ENCODE results near the gene TRPV2.

The TRPV2 gene

DNA sequence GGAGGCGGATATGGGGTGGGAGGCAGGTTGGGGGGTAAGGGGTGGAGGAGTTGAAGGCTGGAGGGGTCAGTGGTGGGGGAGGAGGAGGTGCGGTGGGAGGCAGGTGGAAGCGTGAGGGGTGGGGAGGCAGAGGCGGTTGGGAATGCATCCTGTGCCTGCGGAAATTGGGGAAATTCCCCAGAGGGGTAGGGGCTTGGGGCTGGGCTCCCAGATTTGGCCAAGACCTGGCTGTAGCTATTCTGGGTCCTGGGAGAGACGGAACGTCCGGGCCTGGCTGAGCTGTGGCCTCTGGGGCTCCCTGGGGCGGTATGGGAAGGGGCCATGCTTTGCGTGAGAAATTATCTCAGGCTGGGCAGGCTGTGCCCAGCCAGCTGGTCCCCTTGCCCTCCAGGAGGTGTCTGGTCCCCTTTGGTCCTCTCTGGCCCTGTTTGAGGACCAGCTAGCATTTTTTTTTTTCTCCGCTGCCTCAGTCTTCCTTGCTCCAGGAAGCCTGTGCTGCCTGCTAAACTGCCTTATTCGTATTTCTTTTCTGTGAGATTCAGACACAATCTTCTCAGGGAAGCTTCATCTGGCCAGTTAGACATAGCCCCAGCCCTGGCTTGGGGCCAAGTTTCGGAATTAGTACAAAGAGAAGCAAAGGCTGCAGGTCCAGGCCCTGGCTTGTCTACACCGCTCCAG is 7.3 kb upstream of the TRPV2 start:
- peak in 10 of 14 donors; percentile 16 to 57 (median 37) for DNase-seq

DNA sequence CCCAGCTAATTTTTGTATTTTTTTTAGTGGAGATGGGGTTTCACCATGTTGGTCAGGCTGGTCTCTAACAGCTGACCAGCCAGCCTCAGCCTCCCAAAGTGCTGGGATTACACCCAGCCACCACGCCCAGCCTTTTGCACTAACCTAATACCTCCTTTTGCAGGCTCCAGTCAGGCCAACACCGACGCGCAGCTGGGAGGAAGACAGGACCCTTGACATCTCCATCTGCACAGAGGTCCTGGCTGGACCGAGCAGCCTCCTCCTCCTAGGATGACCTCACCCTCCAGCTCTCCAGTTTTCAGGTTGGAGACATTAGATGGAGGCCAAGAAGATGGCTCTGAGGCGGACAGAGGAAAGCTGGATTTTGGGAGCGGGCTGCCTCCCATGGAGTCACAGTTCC is 2.0 kb downstream of the TRPV2 start:
- DNase-seq = no peak

DNA sequence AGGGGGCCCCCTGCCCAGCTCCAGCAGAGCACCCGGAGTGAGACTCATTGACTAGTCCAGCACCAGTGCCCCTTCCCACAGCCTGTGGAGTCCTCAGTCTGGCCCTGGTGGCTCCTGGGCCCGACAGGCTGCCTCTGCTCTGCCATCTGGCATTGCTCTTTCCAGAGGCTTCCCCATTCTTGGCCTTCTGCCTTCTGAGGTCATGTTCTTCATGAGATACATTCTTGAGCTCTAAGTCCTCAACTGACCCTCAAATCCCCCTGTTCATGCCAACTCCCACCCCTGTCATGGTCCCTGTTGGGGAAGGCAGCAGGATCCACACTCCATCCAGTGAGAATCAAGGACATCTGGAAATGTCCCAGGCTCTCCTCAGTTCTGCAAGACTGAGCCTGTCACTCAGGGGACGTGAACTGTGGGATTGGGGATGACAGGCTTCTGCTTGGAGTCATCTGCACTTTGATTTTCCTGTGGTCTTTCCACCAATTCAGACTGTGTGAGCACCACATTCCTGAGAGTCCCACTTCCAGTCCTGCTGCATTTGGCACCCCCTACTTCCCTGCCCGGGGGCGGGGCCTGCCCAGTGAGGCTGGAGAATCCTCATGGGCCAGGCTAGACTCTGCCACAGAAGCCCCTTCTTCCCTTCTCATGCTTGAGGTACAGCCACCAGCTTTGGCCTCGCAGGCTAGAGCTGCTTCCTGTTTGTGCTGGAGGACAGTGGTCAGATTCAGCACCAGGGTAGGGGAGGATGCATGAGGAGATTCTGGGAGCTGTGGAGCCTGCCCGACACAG is 2.7 kb downstream of the TRPV2 start:
- DNase-seq = no peak

DNA sequence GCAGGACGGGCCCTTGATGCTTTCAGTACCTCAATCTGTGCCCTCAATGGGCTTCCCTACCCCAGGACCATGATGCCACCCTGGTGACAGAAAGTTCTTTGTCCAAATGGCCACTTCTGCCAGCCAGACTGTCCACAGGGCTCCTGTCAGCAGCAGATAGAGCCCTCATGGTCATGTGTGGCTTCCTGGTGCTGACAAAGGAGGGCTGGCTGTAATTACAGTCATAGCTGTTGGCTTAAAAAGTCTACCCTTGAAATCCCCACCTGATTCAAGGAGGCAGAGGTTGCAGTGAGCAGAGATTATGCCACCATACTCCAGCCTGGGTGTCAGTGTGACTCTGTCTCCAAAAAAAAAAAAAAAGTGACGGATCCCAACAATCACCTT is 3.3 kb downstream of the TRPV2 start:
- no peak for DNase-seq

DNA sequence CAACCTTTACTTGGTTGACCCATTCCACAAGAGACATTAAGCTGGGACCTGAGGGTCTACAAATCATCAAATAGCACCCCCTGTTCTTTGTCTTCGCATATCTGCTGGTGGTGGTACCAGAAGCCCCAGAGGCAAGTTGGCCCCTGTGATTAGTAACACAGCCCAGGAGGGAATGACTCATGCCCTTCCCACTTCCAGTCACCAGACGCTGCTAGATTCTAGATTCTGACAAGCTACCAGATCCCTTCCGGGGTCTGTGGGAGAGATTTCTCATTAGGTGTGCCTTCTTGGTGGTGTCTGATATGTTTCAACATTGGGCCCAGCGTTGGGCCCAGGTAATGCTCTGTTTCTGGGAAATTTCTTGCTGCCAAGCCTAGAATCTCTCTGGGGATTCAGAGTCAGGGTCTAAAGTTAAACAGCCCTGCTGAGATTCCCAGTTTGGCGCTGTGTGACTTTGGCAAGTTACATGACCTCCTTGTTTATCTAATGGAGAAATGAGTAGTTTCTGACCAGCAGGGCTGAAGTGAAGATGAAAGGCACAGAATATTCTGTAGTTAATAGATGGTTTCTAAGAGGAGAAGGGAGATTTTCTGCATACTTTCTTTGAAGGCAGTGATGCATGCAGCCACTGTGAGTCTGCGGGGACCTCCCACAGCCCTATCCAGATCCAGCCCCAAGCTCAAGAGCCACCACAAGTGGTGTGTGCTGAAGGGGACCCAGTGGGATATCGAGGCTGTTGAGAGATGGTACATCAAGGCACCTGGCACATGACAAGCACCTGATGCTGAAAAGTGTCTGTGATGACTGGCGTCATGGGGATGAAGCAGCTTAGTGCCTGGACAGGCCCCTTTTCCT is 3.9 kb downstream of the TRPV2 start:
- DNase-seq = no peak

DNA sequence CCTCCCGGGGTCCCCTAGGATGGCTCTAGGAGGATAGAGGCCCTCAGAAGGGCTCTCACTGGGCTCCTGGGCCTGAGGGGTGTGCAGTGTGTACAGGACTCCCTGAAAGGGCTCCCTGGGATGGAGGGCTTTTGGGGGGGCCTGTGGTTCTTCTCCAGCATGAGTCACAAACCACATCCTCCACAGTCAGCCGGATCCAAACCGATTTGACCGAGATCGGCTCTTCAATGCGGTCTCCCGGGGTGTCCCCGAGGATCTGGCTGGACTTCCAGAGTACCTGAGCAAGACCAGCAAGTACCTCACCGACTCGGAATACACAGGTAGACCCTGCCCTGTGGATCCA is 4.5 kb downstream of the TRPV2 start:
- DNase-seq = no peak

DNA sequence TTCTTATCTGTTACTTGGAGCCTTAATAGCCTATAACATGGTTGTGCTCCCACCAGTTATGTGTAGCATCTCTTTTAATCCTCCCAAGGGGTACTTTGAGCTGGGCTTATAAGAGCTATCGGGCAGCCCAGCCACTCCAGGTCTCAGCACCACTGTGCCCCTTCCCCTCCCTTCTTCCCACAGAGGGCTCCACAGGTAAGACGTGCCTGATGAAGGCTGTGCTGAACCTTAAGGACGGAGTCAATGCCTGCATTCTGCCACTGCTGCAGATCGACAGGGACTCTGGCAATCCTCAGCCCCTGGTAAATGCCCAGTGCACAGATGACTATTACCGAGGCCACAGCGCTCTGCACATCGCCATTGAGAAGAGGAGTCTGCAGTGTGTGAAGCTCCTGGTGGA is 7.0 kb downstream of the TRPV2 start:
- DNase-seq = no peak

DNA sequence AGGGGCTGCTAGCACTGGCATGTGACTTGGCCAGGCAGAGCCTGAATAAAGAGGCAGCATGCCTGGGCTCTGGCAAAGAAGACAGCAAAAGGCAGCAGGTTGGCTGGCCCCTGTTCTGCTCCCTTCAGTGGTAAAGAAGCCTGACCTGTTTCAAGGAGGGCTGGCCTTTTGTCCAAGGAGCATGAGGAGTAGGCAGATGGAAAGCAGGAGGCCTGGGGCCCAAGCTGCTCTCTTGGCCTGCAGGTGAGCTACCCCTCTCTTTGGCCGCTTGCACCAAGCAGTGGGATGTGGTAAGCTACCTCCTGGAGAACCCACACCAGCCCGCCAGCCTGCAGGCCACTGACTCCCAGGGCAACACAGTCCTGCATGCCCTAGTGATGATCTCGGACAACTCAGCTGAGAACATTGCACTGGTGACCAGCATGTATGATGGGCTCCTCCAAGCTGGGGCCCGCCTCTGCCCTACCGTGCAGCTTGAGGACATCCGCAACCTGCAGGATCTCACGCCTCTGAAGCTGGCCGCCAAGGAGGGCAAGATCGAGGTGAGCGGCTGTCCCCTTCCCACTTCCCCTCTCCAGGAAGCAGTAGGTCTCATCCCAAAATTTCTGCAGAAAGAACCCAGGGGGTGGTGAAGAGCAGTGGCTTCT is 8.0 kb downstream of the TRPV2 start:
- peak in 1 of 14 donors; percentile 86 for DNase-seq

DNA sequence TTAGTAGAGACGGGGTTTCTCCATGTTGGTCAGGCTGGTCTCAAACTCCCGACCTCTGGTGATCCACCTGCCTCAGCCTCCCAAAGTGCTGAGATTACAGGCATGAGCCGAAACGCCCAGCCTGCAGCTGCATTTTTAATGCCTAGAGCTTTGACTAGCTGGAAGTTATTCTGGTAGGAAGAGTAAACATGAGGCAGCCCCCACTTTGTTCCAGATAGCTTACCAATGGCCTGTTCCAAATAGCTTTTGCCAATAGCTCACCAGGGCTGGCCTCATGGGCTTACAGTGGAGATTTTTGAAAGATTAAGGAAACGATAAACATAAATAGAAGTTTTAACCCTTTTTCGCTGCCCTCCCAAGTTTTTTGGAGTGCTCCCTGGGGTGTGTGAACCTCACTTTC is 9.8 kb downstream of the TRPV2 start:
- DNase-seq = no peak

DNA sequence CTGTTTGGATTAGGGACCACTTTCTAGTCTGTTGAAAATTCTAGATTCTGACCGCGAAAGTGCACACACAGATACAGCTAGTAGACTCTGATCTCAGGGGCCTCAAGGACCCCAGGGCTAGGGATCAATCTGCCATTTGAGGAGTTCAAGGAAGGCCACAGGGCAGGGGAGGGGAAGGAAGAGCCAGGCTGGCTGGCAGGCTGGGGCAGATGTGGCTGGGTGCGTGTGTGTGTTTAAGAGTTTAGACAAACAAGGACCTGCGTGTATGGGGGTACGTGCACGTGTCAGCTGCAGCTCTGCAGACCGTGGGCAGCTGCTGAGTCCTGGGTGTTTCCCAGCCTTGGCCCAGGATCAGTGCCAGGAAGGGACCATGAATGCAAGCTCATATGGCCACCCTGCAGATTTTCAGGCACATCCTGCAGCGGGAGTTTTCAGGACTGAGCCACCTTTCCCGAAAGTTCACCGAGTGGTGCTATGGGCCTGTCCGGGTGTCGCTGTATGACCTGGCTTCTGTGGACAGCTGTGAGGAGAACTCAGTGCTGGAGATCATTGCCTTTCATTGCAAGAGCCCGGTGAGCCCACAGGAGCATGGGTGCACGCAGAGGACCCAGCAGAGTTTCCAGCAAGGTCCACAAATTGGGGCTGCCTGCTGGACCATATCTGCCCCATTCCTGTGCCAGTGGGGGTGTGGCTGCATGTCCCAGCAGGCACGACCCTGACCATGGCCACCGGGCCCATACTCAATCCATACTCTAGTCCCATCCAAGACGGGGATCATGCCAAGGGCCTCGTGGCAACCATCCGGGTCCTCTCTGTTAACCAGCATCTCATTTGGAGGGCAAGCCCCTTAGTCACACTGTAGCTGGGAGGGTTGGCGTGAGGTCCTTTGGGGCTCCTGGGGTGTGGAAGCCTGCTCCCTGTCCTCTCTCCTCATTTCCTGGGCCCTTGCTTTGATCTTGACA is 10.6 kb downstream of the TRPV2 start:
- DNase-seq = no peak

DNA sequence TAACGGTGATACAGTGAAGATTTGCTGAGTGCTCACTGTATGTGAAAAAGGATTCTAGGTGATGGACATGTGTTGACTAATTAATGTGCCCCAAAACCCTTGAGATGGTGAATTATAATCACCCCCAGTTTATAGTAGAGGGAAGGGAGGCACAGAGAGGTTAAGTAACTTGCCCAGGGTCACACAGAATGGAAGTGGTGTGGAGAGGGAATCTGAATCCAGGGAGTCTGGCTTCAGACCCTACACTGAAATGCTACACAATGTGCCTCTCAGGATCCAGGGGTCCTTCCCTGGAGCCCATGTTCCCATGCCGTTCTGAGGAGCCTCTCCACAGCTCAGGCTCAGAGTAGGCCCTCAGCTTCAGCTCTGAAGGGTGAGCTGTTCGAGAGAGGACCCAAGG is 11.6 kb downstream of the TRPV2 start:
- DNase-seq = no peak

DNA sequence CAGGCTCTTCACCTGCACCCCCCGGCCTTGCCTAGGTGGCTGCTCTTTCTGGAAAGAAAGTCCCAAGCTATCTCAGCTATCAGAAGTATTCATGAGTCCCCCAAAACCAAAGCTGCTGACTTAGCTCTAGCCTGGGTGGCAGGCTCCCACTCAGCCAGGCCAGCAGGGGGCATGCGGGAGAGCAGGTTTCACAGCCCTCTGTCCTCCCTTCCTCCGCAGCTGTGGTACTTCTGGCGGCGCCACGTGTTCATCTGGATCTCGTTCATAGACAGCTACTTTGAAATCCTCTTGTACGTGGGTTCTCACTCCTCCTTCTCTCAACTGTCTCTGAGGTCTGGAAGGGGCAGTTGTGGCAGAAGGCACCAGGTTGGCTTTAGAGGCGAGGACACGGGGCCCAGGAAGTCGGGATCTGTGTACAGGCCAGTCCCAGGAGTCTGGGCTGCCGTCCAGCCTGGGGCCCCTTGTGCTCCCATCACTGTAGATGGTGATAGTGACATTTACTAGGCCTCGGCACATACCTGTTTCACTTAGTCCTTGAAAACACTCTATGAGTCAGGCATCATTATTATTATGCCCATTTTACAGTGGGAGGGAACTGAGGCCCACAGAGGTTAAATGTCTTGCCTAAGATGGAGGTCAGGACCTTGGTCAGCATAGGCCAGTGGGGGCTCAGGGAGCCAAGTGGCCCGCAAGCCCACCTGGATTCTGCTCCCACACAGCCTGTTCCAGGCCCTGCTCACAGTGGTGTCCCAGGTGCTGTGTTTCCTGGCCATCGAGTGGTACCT is 12.9 kb downstream of the TRPV2 start:
- peak in 5 of 14 donors; percentile 15 to 42 (median 28) for DNase-seq

DNA sequence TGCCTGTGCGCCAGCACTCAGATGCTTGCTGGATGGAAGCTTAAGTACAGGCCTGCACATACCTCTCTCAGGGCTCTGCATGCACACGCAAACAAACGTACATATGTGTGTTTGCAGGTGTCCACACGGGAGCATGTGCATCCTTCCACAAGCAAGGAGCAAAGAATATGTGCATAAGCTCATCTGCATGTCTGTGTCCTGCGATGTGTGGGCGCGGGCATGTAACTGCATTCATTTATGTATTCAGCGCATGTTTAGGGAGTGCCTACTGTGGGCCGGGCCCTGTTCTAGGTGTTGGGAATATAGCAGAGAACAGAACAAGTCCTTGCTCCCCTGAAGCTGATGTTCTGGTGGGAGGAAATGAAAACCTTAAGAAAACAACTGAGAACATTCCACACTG is 13.7 kb downstream of the TRPV2 start:
- DNase-seq = no peak

DNA sequence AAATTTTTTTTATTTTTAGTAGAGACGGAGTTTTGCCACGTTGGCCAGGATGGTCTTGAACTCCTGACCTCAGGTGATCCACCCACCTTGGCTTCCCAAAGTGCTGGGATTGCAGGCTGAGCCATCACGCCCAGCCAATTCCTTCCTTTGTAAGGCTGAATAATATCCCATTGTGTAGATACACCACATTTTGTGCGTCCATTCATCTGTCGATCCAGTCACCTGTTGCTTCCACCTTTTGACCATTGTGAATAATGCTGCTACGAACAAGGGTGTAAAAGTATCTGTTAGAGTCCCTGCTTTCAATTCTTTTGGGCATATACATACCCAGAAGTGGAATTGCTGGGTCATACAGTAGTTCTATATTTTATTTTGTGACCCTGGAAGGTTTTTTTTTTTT is 15.3 kb downstream of the TRPV2 start:
- DNase-seq = no peak

DNA sequence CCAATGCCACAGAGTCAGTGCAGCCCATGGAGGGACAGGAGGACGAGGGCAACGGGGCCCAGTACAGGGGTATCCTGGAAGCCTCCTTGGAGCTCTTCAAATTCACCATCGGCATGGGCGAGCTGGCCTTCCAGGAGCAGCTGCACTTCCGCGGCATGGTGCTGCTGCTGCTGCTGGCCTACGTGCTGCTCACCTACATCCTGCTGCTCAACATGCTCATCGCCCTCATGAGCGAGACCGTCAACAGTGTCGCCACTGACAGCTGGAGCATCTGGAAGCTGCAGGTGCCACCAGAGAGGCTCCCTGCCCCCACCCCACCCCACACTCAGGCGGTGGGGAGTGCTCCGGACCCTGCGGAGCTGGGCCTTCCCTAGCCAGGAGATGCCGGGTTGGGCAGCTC is 16.6 kb downstream of the TRPV2 start:
- DNase-seq = no peak

DNA sequence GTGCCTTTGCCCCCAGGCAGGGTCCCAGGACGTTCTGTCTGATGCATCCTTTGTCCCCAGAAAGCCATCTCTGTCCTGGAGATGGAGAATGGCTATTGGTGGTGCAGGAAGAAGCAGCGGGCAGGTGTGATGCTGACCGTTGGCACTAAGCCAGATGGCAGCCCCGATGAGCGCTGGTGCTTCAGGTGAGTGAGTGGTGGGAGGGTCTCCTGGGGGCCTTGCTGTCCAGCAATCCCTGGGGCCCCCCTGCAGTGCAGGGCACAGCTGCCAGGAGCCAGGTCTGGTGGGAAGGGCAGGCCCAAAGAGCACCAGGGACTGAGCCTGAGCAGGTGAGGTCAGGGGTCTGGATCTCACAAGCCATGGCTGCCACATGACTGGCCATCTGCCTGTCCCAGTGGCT is 18.1 kb downstream of the TRPV2 start:
- DNase-seq = no peak

DNA sequence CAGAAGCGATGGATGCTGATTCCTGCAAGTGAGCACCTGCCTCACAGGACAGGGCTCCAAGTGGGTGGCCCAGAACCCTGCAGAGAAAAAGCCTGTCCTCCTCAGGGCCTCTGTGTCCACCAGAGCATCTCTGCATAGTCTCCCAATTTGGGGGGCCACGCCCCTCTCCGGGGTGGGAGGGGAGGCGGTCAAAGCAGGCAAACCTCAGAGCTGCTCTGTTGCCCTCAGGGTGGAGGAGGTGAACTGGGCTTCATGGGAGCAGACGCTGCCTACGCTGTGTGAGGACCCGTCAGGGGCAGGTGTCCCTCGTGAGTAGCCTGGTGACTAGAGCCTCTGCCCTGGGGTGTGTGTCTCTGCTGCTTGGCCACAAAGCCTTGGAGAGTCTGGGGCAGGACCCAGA is 19.3 kb downstream of the TRPV2 start:
- no peak for DNase-seq

DNA sequence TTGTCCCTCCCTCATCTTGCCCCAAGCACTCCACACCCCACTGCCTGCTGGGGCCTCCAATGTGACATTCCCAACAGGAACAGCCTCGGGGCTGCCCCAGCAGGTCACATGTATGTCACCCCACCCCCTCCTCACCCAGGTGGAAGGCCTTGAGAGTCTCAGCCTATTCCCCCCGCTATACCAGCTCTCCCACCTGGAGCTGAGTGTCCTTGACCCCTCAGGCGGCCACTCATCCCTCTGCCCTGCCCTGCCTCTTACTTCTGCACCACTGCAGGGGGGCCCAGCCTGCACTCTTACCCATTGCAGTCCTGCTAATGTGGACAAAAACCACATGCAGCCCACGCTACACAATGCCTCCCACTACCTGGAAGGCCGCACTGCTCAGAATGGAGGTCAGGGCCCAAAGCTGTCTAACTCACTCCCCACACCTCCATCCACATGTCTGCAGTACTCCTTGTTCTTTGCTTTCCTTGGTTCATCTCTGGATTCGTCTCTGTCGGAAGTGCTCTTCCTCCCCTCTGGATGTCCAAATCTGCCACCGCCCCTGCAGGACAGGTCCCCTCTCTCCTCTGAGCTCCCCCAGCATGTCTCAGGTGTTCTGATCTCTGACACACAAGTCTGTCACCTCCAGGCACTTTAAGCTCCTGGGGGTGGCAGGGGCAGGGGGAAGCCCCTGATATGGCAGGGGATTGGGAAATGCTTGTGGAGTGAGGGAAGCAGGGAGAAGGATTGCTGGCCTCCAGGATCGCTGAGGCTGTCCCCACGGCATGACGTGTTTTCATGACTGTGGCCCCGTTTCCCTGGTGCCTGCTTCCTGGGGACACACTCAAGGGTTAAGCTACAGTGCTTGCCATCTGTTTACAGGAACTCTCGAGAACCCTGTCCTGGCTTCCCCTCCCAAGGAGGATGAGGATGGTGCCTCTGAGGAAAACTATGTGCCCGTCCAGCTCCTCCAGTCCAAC is 20.8 kb downstream of the TRPV2 start:
- DNase-seq = no peak

DNA sequence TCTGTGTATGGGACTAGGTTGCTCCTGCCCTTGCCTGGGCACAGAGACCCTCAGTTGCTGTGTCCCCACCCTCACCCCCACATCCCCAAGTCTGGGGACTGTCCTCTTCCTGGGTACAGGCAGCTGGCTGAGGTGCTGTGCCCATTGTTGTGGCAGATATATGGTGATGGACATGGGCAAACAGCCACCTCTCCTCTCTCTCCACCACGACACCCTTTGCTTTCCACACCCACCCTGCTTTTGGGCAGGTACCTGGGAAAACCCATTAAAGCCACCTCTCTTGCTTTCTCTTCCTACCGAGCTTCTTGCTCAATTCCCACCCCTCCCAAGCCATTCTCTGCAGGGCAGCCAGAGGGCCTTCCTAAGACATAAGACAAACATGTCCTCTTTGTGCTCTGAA is 21.7 kb downstream of the TRPV2 start:
- no peak for DNase-seq

DNA sequence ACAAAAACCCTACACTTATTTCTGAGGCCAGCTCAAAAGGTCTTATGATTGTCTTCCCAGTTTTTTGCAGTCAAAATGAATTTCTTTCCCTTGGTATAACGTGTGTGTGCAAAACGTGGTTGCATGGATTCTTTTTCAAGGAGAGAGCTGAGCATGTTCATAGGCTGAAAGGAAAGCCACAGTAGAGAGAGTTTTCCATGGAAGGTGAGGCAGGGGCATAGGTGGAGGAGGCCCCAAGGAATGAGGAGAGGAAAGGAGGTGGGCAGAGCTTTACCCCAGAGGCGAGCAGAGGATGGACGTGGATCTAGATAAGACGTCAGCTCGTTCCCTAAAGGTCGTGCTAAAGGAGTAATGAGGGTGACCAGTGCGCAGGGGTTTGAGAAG is 22.8 kb downstream of the TRPV2 start:
- DNase-seq = no peak

All from C1 segment of cervical spinal cord (tissue), 14 donors.